ENCODE measurements around the gene SCAANT1. TPM values are rescaled to one million over a fixed set of nuclear protein-coding genes. Genes with fewer than 3 reads are reported as not detected.

Gene SCAANT1
- total and polyA plus RNA-seq, 9 donors = 0.53 to 1.4 TPM; not detected in 7

- Histone ChIP-seq H3K36me3 (ENCODE audit: control insufficient read depth, insufficient read depth, low read length) (peaks cover 15% of the 10 kb centered on the region), H3K4me3 (ENCODE audit: low read length) (no peak overlapping the region), H3K27ac (ENCODE audit: low read length) (no peak overlapping the region), H3K27me3 (ENCODE audit: control insufficient read depth, insufficient read depth, low read length) (no peaks in the 10 kb centered on the region), H3K9me3 (replicated peaks; ENCODE audit: control insufficient read depth, low read depth, low read length) (peaks cover 2% of the 10 kb centered on the region), H3K4me1 (ENCODE audit: control insufficient read depth, insufficient read depth, low read length) (no peaks in the 10 kb centered on the region)
- WGBS (ENCODE audit: insufficient coverage) = 59% methylated on average over 2 of the region's 2 CpGs
- DNase-seq = peak; percentile 60
Measured at GRCh38 chr3:63900459-63900858, 11.7 kb downstream of the SCAANT1 start.

- no peak overlapping the region for H3K4me3 ChIP-seq (ENCODE audit: low read length)
- no CpG with 5 or more reads among the region's 5 CpGs for WGBS (ENCODE audit: insufficient coverage)
- no peaks in the 10 kb centered on the region for H3K4me1 ChIP-seq (ENCODE audit: control insufficient read depth, insufficient read depth, low read length)
- H3K27me3 ChIP-seq (ENCODE audit: control insufficient read depth, insufficient read depth, low read length) = no peaks in the 10 kb centered on the region
- no peak for DNase-seq
- H3K27ac ChIP-seq (ENCODE audit: low read length) = no peak overlapping the region
- peaks cover 15% of the 10 kb centered on the region for H3K36me3 ChIP-seq (ENCODE audit: control insufficient read depth, insufficient read depth, low read length)
- peaks cover 2% of the 10 kb centered on the region for H3K9me3 ChIP-seq (replicated peaks; ENCODE audit: control insufficient read depth, low read depth, low read length)
Measured at GRCh38 chr3:63900010-63900409, 12.2 kb downstream of the SCAANT1 start.

GRCh38 chr3:63896332-63897030 is 15.7 kb downstream of the SCAANT1 start:
- Histone ChIP-seq H3K4me1 (ENCODE audit: control insufficient read depth, insufficient read depth, low read length) (no peaks in the 10 kb centered on the region), H3K36me3 (ENCODE audit: control insufficient read depth, insufficient read depth, low read length) (peaks cover 15% of the 10 kb centered on the region), H3K4me3 (ENCODE audit: low read length) (no peak overlapping the region), H3K9me3 (replicated peaks; ENCODE audit: control insufficient read depth, low read depth, low read length) (peaks cover 2% of the 10 kb centered on the region), H3K27me3 (ENCODE audit: control insufficient read depth, insufficient read depth, low read length) (no peaks in the 10 kb centered on the region), H3K27ac (ENCODE audit: low read length) (no peak overlapping the region)
- no peak for DNase-seq
- WGBS (ENCODE audit: insufficient coverage) = no CpG with 5 or more reads among the region's 1 CpG

GRCh38 chr3:63895422-63896189 is 16.6 kb downstream of the SCAANT1 start:
- Histone ChIP-seq H3K27ac (ENCODE audit: low read length) (no peak overlapping the region), H3K36me3 (ENCODE audit: control insufficient read depth, insufficient read depth, low read length) (peaks cover 16% of the 10 kb centered on the region), H3K4me1 (ENCODE audit: control insufficient read depth, insufficient read depth, low read length) (no peaks in the 10 kb centered on the region), H3K27me3 (ENCODE audit: control insufficient read depth, insufficient read depth, low read length) (no peaks in the 10 kb centered on the region), H3K4me3 (ENCODE audit: low read length) (no peak overlapping the region), H3K9me3 (replicated peaks; ENCODE audit: control insufficient read depth, low read depth, low read length) (no peaks in the 10 kb centered on the region)
- no CpG with 5 or more reads among the region's 5 CpGs for WGBS (ENCODE audit: insufficient coverage)
- no peak for DNase-seq

- DNase-seq = no peak
- Histone ChIP-seq H3K4me3 (ENCODE audit: low read length) (no peak overlapping the region), H3K27ac (ENCODE audit: low read length) (no peak overlapping the region), H3K36me3 (ENCODE audit: control insufficient read depth, insufficient read depth, low read length) (peaks cover 2% of the 10 kb centered on the region), H3K27me3 (ENCODE audit: control insufficient read depth, insufficient read depth, low read length) (no peaks in the 10 kb centered on the region), H3K9me3 (replicated peaks; ENCODE audit: control insufficient read depth, low read depth, low read length) (no peaks in the 10 kb centered on the region), H3K4me1 (ENCODE audit: control insufficient read depth, insufficient read depth, low read length) (no peaks in the 10 kb centered on the region)
- WGBS (ENCODE audit: insufficient coverage) = no CpG with 5 or more reads among the region's 1 CpG
Measured at GRCh38 chr3:63892773-63893352, 19.3 kb downstream of the SCAANT1 start.

GRCh38 chr3:63891518-63891917 is 20.7 kb downstream of the SCAANT1 start:
- H3K27me3 ChIP-seq (ENCODE audit: control insufficient read depth, insufficient read depth, low read length) = no peaks in the 10 kb centered on the region
- 90% methylated on average over 2 of the region's 5 CpGs for WGBS (ENCODE audit: insufficient coverage)
- DNase-seq = no peak
- no peaks in the 10 kb centered on the region for H3K9me3 ChIP-seq (replicated peaks; ENCODE audit: control insufficient read depth, low read depth, low read length)
- H3K4me3 ChIP-seq (ENCODE audit: low read length) = no peak overlapping the region
- peaks cover 2% of the 10 kb centered on the region for H3K36me3 ChIP-seq (ENCODE audit: control insufficient read depth, insufficient read depth, low read length)
- no peaks in the 10 kb centered on the region for H3K4me1 ChIP-seq (ENCODE audit: control insufficient read depth, insufficient read depth, low read length)
- no peak overlapping the region for H3K27ac ChIP-seq (ENCODE audit: low read length)

GRCh38 chr3:63886858-63887257 is 25.3 kb downstream of the SCAANT1 start:
- Histone ChIP-seq H3K27me3 (ENCODE audit: control insufficient read depth, insufficient read depth, low read length) (no peaks in the 10 kb centered on the region), H3K9me3 (replicated peaks; ENCODE audit: control insufficient read depth, low read depth, low read length) (no peaks in the 10 kb centered on the region), H3K27ac (ENCODE audit: low read length) (no peak overlapping the region), H3K4me1 (ENCODE audit: control insufficient read depth, insufficient read depth, low read length) (no peaks in the 10 kb centered on the region), H3K4me3 (ENCODE audit: low read length) (no peak overlapping the region), H3K36me3 (ENCODE audit: control insufficient read depth, insufficient read depth, low read length) (peaks cover 2% of the 10 kb centered on the region)
- no peak for DNase-seq
- WGBS (ENCODE audit: insufficient coverage) = 81% methylated on average over 3 of the region's 3 CpGs

- Histone ChIP-seq H3K27me3 (ENCODE audit: control insufficient read depth, insufficient read depth, low read length) (no peaks in the 10 kb centered on the region), H3K36me3 (ENCODE audit: control insufficient read depth, insufficient read depth, low read length) (no peaks in the 10 kb centered on the region), H3K4me3 (ENCODE audit: low read length) (no peak overlapping the region), H3K9me3 (replicated peaks; ENCODE audit: control insufficient read depth, low read depth, low read length) (no peaks in the 10 kb centered on the region), H3K27ac (ENCODE audit: low read length) (no peak overlapping the region), H3K4me1 (ENCODE audit: control insufficient read depth, insufficient read depth, low read length) (no peaks in the 10 kb centered on the region)
- WGBS (ENCODE audit: insufficient coverage) = no CpG with 5 or more reads among the region's 5 CpGs
- DNase-seq = no peak
Measured at GRCh38 chr3:63880653-63881052, 31.5 kb downstream of the SCAANT1 start.

- Histone ChIP-seq H3K4me1 (ENCODE audit: control insufficient read depth, insufficient read depth, low read length) (no peaks in the 10 kb centered on the region), H3K4me3 (ENCODE audit: low read length) (no peak overlapping the region), H3K9me3 (replicated peaks; ENCODE audit: control insufficient read depth, low read depth, low read length) (no peaks in the 10 kb centered on the region), H3K36me3 (ENCODE audit: control insufficient read depth, insufficient read depth, low read length) (peaks cover 2% of the 10 kb centered on the region), H3K27me3 (ENCODE audit: control insufficient read depth, insufficient read depth, low read length) (no peaks in the 10 kb centered on the region), H3K27ac (ENCODE audit: low read length) (no peak overlapping the region)
- no peak for DNase-seq
- WGBS (ENCODE audit: insufficient coverage) = 83% methylated on average over 1 of the region's 2 CpGs
Measured at GRCh38 chr3:63878394-63879060, 33.7 kb downstream of the SCAANT1 start.

Measured in muscle of leg (tissue), 11 donors.